ENCODE data around the gene TPGS1.

GRCh38 chr19:507286-508203 lies at the start of gene TPGS1:
- TF ChIP-seq RAD21 (IDR thresholded peaks at IDR 0.05; ENCODE audit: low read depth): no peak
- TF ChIP-seq EP300 (IDR thresholded peaks at IDR 0.05; ENCODE audit: borderline replicate concordance): no peak
- no peak for TF ChIP-seq REST (IDR thresholded peaks at IDR 0.05; ENCODE audit: low read depth)
- TF ChIP-seq USF1 (IDR thresholded peaks at IDR 0.05): no peak
